H1 (cell line): ENCODE data around the gene ZNF516. TPM values are rescaled to one million over a fixed set of nuclear protein-coding genes. Genes with fewer than 3 reads are reported as not detected.

ENCODE experiments used
- CTCF ChIA-PET: fragments of 300-600 bp; sonication (Branson Sonifier 250); formaldehyde crosslinking; loops from one replicate; lab custom pipeline; 2021; ENCODE audit not compliant: partially characterized antibody; lab: Charles Lee
- POLR2A ChIA-PET: fragments of 300-600 bp; sonication (Branson Sonifier 250); formaldehyde crosslinking; loops from one replicate; lab custom pipeline; 2021; ENCODE audit warnings: inconsistent platforms; ENCODE audit not compliant: partially characterized antibody; lab: Charles Lee
- DNase-seq, 2 experiments: peaks; one replicate each; pipeline versions ENCODE4 v3.0.0 to v3.0.0-alpha.2; 2010 to 2022; ENCODE audit warnings: low spot score in 2 of 2, low read depth in 1 of 2, mixed read lengths in 1 of 2
- FAIRE-seq: peaks from 2 replicates; lab custom pipeline; 2011; peaks lifted over from hg19 to GRCh38; lab: Jason Lieb, UNC
- H2AFZ ChIP-seq: 2 replicates; pipeline ENCODE4 v1.8.1; 2012; ENCODE audit warnings: low read length, inconsistent platforms
- H2AK5ac ChIP-seq: 2 replicates; pipeline ENCODE4 v1.6.1; 2013; ENCODE audit warnings: low read depth, low read length
- H2BK120ac ChIP-seq: replicated peaks from 2 replicates; pipeline ENCODE3; 2013; ENCODE audit warnings: low read depth, low read length, inconsistent platforms
- H2BK12ac ChIP-seq: 2 replicates; pipeline ENCODE4 v1.6.1; 2013; ENCODE audit warnings: low read depth, low read length
- H2BK15ac ChIP-seq: 2 replicates; pipeline ENCODE4 v1.6.1; 2013; ENCODE audit warnings: low read length
- H2BK20ac ChIP-seq: 2 replicates; pipeline ENCODE4 v1.6.1; 2013; ENCODE audit warnings: low read length
- H2BK5ac ChIP-seq: 2 replicates; pipeline ENCODE4 v1.6.1; 2013; ENCODE audit warnings: low read depth, low read length
- H3K14ac ChIP-seq: 2 replicates; pipeline ENCODE4 v1.6.1; 2013; ENCODE audit warnings: inconsistent platforms; ENCODE audit not compliant: insufficient read length
- H3K18ac ChIP-seq: 2 replicates; pipeline ENCODE4 v1.6.1; 2013; ENCODE audit warnings: low read length; ENCODE audit errors: extremely low read depth
- H3K23ac ChIP-seq: 2 replicates; pipeline ENCODE4 v1.6.1; 2013; ENCODE audit warnings: inconsistent platforms; ENCODE audit not compliant: insufficient read length
- H3K23me2 ChIP-seq: 2 replicates; pipeline ENCODE4 v1.6.1; 2013; ENCODE audit warnings: low read depth, low read length
- H3K27ac ChIP-seq: 2 replicates; pipeline ENCODE4 v1.6.1; 2011; ENCODE audit warnings: low read depth, low read length, inconsistent platforms
- H3K27me3 ChIP-seq, 4 experiments: replicated peaks in 1 of 4; 1 replicate in 1 of 4; 2 replicates in 3 of 4; pipeline versions ENCODE4 v1.6.1 to v1.8.1; 2011 to 2013; ENCODE audit warnings: low read length in 3 of 4, mild to moderate bottlenecking in 3 of 4, inconsistent platforms in 2 of 4, mixed read lengths in 2 of 4, moderate library complexity in 1 of 4; ENCODE audit not compliant: control insufficient read depth in 3 of 4, insufficient read depth in 3 of 4; ENCODE audit errors: extremely low read depth in 1 of 4
- H3K36me3 ChIP-seq, 4 experiments: 2 replicates each; pipeline versions ENCODE4 v1.6.1 to v1.8.1; 2011 to 2013; ENCODE audit warnings: mild to moderate bottlenecking in 4 of 4, low read length in 3 of 4, moderate library complexity in 2 of 4, control low read depth in 1 of 4, inconsistent platforms in 1 of 4; ENCODE audit not compliant: insufficient read depth in 4 of 4, control insufficient read depth in 2 of 4
- H3K4ac ChIP-seq: replicated peaks from 2 replicates; pipeline ENCODE3; 2013; ENCODE audit warnings: low read length, low read depth, mixed read lengths, inconsistent platforms; ENCODE audit not compliant: insufficient read length
- H3K4me1 ChIP-seq, 4 experiments: replicated peaks in 1 of 4; 1 replicate in 1 of 4; 2 replicates in 3 of 4; pipeline versions ENCODE4 v1.6.1 to v1.8.1; 2011 to 2013; ENCODE audit warnings: low read length in 3 of 4, inconsistent platforms in 2 of 4, mixed read lengths in 1 of 4; ENCODE audit not compliant: insufficient read depth in 4 of 4, control insufficient read depth in 3 of 4
- H3K4me2 ChIP-seq, 2 experiments: 2 replicates each; pipeline versions ENCODE4 v1.6.1 to v1.8.1; 2011 to 2013; ENCODE audit warnings: low read depth in 2 of 2, low read length in 2 of 2, control low read depth in 1 of 2, inconsistent platforms in 1 of 2, mild to moderate bottlenecking in 1 of 2; ENCODE audit not compliant: insufficient read depth in 1 of 2
- H3K4me3 ChIP-seq, 4 experiments: fragments of 200-600, 300-600 bp in 1 of 4; sonication (generic), shearing (Covaris generic), sonication (Bioruptor Twin) in 1 of 4; 2 replicates each; pipeline versions ENCODE4 v1.5.1 to v1.8.1; 2011 to 2016; ENCODE audit warnings: low read length in 4 of 4, low read depth in 3 of 4, control low read depth in 2 of 4, inconsistent platforms in 2 of 4, mild to moderate bottlenecking in 2 of 4, mixed read lengths in 1 of 4, moderate library complexity in 1 of 4; ENCODE audit not compliant: insufficient read depth in 2 of 4; ENCODE audit errors: extremely low read depth in 1 of 4
- H3K56ac ChIP-seq: replicated peaks from 2 replicates; pipeline ENCODE3; 2013; ENCODE audit warnings: low read depth, mild to moderate bottlenecking, mixed read lengths, low read length, inconsistent platforms; ENCODE audit not compliant: insufficient read length
- H3K79me1 ChIP-seq: 2 replicates; pipeline ENCODE4 v1.6.1; 2013; ENCODE audit warnings: low read depth, low read length, control low read depth
- H3K79me2 ChIP-seq, 2 experiments: 2 replicates each; pipeline versions ENCODE4 v1.6.1 to v1.8.1; 2012 to 2013; ENCODE audit warnings: low read length in 2 of 2, mild to moderate bottlenecking in 2 of 2, inconsistent platforms in 1 of 2; ENCODE audit not compliant: insufficient read depth in 2 of 2, control insufficient read depth in 1 of 2
- H3K9ac ChIP-seq, 4 experiments: replicated peaks in 1 of 4; 1 replicate in 1 of 4; 2 replicates in 3 of 4; pipeline versions ENCODE4 v1.6.1 to v1.8.1; 2011 to 2013; ENCODE audit warnings: low read depth in 3 of 4, low read length in 3 of 4, control low read depth in 2 of 4, mild to moderate bottlenecking in 2 of 4, moderate library complexity in 2 of 4, inconsistent platforms in 1 of 4; ENCODE audit errors: extremely low read depth in 1 of 4
- H3K9me3 ChIP-seq, 2 experiments: 2 replicates each; pipeline versions ENCODE4 v1.6.1 to v1.8.1; 2012 to 2013; ENCODE audit warnings: mild to moderate bottlenecking in 2 of 2, moderate library complexity in 2 of 2, control low read depth in 1 of 2, inconsistent platforms in 1 of 2, low read depth in 1 of 2, low read length in 1 of 2, mixed read lengths in 1 of 2; ENCODE audit not compliant: insufficient read depth in 2 of 2
- H4K20me1 ChIP-seq, 2 experiments: replicated peaks in 1 of 2; 2 replicates each; pipeline versions ENCODE3 to v1.8.1; 2011 to 2013; ENCODE audit warnings: inconsistent platforms in 2 of 2, low read length in 2 of 2, mild to moderate bottlenecking in 1 of 2; ENCODE audit not compliant: insufficient read depth in 2 of 2, control insufficient read depth in 1 of 2
- H4K5ac ChIP-seq: 2 replicates; pipeline ENCODE4 v1.6.1; 2013; ENCODE audit warnings: low read length, low read depth, mixed read lengths, inconsistent platforms; ENCODE audit not compliant: insufficient read length
- H4K8ac ChIP-seq: 2 replicates; pipeline ENCODE4 v1.8.0; 2013; ENCODE audit warnings: mild to moderate bottlenecking, moderate library complexity, low read length, inconsistent platforms; ENCODE audit not compliant: insufficient read depth; ENCODE audit errors: extremely low read depth
- H4K91ac ChIP-seq: replicated peaks from 2 replicates; pipeline ENCODE3; 2013; ENCODE audit warnings: low read length, mixed read lengths, inconsistent platforms; ENCODE audit not compliant: insufficient read length
- CREB1 ChIP-seq: IDR thresholded peaks from 2 replicates; pipeline ENCODE4 v1.6.1; 2012; ENCODE audit warnings: inconsistent platforms
- E2F6 ChIP-seq: IDR thresholded peaks from 2 replicates; pipeline ENCODE4 v1.6.1; 2012; ENCODE audit warnings: inconsistent platforms
- HDAC6 ChIP-seq: IDR thresholded peaks from one replicate; pipeline ENCODE4 v1.7.1; 2012; ENCODE audit warnings: low read depth, mild to moderate bottlenecking, inconsistent platforms, low read length, moderate library complexity
- SAP30 ChIP-seq: fragments of 300-600 bp; sonication (generic); IDR thresholded peaks from 2 replicates; pipeline ENCODE4 v1.7.1; 2012; ENCODE audit warnings: low read length, moderate library complexity, mild to moderate bottlenecking, inconsistent platforms; ENCODE audit not compliant: insufficient read depth, insufficient replicate concordance
- SIRT6 ChIP-seq: IDR thresholded peaks from one replicate; pipeline ENCODE4 v1.7.1; 2012; ENCODE audit warnings: low read length, inconsistent platforms
- SP4 ChIP-seq: IDR thresholded peaks from 2 replicates; pipeline ENCODE4 v1.6.1; 2012; ENCODE audit warnings: low read length, inconsistent platforms
- TBP ChIP-seq: IDR thresholded peaks from 2 replicates; pipeline ENCODE4 v1.6.1; 2011; ENCODE audit warnings: low read depth, low read length, improper control_type of control experiment
- YY1 ChIP-seq: IDR thresholded peaks from 2 replicates; pipeline ENCODE4 v1.6.1; 2011; ENCODE audit warnings: low read depth, mild to moderate bottlenecking, low read length
- WGBS, 2 experiments: shearing (Covaris generic) in 1 of 2; methylation state at CpG; one replicate each; pipeline versions ENCODE4 v1.1.6 to v1.1.7; 2013 to 2015; ENCODE audit warnings: low lambda C conversion rate in 2 of 2, mixed read lengths in 2 of 2, inconsistent platforms in 1 of 2, low coverage in 1 of 2, missing lambda C conversion rate in 1 of 2; ENCODE audit not compliant: insufficient replicate concordance in 2 of 2, insufficient coverage in 1 of 2, insufficient read length in 1 of 2; ENCODE audit errors: extremely low coverage in 1 of 2, missing lambda C conversion rate in 1 of 2; 5-methylcytosine and 5-hydroxymethylcytosine counted together
- polyA plus RNA-seq, 7 experiments: library from polyadenylated mRNA; depleted of rRNA in 3 of 7; stranded (reverse) in 5 of 7; unstranded in 2 of 7; fragments of >200 nt in 5 of 7; fragments of 200-250 nt in 2 of 7; gene quantifications; 1 replicate in 5 of 7; 2 replicates in 1 of 7; 4 replicates in 1 of 7; pipeline versions ENCODE4 v1.2.1 to v1.2.3, GENCODE V29; 2011 to 2013; ENCODE audit warnings: missing spikeins in 2 of 7, mixed read lengths in 2 of 7
- total RNA-seq: library from RNA; stranded (reverse); fragmentation: NEBNext Ultra II Directional; extraction: Animal tissue kit (Norgen Biotek cat#: 25700); gene quantifications from 2 replicates; pipeline ENCODE4 v1.2.1, GENCODE V29; 2021

The ZNF516 gene
- total and polyA plus RNA-seq, 2 of the 8 experiments (the other 6 are each of a cell fraction or from before 2014, with no cell fraction given): 7.3 to 17.0 TPM

DNA sequence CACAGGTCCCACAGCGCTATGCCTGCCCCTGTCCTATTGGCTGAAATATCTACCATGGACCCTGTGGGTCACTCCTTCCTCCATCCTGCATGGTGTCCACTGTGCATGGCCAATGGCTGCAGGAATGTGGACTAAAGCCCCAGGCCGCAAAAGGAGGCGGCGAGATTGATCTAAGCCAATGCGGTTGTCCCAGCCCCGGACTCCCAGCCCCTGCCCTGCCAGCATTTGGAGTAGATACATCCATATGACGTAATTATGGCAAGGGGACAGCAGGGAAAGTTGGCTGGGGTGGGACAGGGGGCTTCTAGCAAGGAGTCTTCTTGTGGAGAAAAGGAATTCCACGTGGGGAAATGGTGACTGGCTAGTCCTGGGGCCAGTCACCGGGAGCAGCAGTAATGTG is 11.4 kb upstream of the ZNF516 start:
- H3K56ac ChIP-seq: no peak overlapping the region
- H2BK5ac ChIP-seq: no peak overlapping the region
- H3K23me2 ChIP-seq: no peaks in the 10 kb centered on the region
- no peaks in the 10 kb centered on the region for H3K36me3 ChIP-seq
- no peak for TF ChIP-seq SIRT6
- no peak for TF ChIP-seq YY1
- no peak for TF ChIP-seq E2F6
- TF ChIP-seq TBP: no peak
- TF ChIP-seq SP4: no peak
- no peak for TF ChIP-seq HDAC6
- no peak for TF ChIP-seq SAP30
- no peak for TF ChIP-seq CREB1
- H4K91ac ChIP-seq: no peak overlapping the region
- CTCF ChIA-PET: no interaction called here
- H3K4me1 ChIP-seq: peaks cover 0 to 7% (median 4%) of the 10 kb centered on the region in 4 experiments; a peak in 3 of 7 replicates
- H2AK5ac ChIP-seq: no peak overlapping the region
- H4K20me1 ChIP-seq: no peaks in the 10 kb centered on the region
- FAIRE-seq (no peak), DNase-seq (no peak)
- no peak overlapping the region; the same call in 1 of the 2 replicates for H4K8ac ChIP-seq
- no peak overlapping the region for H4K5ac ChIP-seq
- no peak overlapping the region for H2BK20ac ChIP-seq
- no peak overlapping the region for H2BK15ac ChIP-seq
- H3K4me3 ChIP-seq: no peak overlapping the region
- POLR2A ChIA-PET: no interaction called here
- no peaks in the 10 kb centered on the region; a peak in 1 of 7 replicates for H3K27me3 ChIP-seq
- no peak overlapping the region for H2AFZ ChIP-seq
- no peak overlapping the region for H2BK120ac ChIP-seq
- WGBS, 2 experiments: 89% methylated on average over 9 of the region's 9 CpGs; no CpG with 5 or more reads in 1 of the 2 experiments
- H3K79me2 ChIP-seq: no peaks in the 10 kb centered on the region
- H3K9me3 ChIP-seq: no peaks in the 10 kb centered on the region
- H3K79me1 ChIP-seq: no peaks in the 10 kb centered on the region
- H3K4ac ChIP-seq: no peak overlapping the region
- H3K27ac ChIP-seq: no peak overlapping the region
- H3K4me2 ChIP-seq: no peak overlapping the region
- no peak overlapping the region for H3K23ac ChIP-seq
- H3K14ac ChIP-seq: no peak overlapping the region
- H2BK12ac ChIP-seq: no peak overlapping the region
- no peak overlapping the region for H3K9ac ChIP-seq
- no peak overlapping the region for H3K18ac ChIP-seq
